ENCODE data around the gene DAP3.
"Not testable (repeated sequence)": the region's sequence is repeated elsewhere in the genome, so short reads cannot be mapped to it uniquely, and the experiment has no call there.

Gene DAP3

GRCh38 chr1:155759966-155760630 lies 71.2 kb downstream of the DAP3 start:
- TF ChIP-seq, protein P1, sequence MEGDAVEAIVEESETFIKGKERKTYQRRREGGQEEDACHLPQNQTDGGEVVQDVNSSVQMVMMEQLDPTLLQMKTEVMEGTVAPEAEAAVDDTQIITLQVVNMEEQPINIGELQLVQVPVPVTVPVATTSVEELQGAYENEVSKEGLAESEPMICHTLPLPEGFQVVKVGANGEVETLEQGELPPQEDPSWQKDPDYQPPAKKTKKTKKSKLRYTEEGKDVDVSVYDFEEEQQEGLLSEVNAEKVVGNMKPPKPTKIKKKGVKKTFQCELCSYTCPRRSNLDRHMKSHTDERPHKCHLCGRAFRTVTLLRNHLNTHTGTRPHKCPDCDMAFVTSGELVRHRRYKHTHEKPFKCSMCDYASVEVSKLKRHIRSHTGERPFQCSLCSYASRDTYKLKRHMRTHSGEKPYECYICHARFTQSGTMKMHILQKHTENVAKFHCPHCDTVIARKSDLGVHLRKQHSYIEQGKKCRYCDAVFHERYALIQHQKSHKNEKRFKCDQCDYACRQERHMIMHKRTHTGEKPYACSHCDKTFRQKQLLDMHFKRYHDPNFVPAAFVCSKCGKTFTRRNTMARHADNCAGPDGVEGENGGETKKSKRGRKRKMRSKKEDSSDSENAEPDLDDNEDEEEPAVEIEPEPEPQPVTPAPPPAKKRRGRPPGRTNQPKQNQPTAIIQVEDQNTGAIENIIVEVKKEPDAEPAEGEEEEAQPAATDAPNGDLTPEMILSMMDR (IDR thresholded peaks at IDR 0.05; ENCODE audit: low read depth, low read length) = no peak
- DNase-seq (ENCODE audit: extremely low read depth, low read depth) = no peak

GRCh38 chr1:155760751-155761475 lies 72.0 kb downstream of the DAP3 start:
- no peak for DNase-seq (ENCODE audit: extremely low read depth, low read depth)
- TF ChIP-seq, protein P1 (IDR thresholded peaks at IDR 0.05; ENCODE audit: low read depth, low read length) = no peak

GRCh38 chr1:155761736-155762405 lies 73.0 kb downstream of the DAP3 start:
- DNase-seq (ENCODE audit: extremely low read depth, low read depth) = no peak
- TF ChIP-seq, protein P1 (IDR thresholded peaks at IDR 0.05; ENCODE audit: low read depth, low read length) = no peak

DNA sequence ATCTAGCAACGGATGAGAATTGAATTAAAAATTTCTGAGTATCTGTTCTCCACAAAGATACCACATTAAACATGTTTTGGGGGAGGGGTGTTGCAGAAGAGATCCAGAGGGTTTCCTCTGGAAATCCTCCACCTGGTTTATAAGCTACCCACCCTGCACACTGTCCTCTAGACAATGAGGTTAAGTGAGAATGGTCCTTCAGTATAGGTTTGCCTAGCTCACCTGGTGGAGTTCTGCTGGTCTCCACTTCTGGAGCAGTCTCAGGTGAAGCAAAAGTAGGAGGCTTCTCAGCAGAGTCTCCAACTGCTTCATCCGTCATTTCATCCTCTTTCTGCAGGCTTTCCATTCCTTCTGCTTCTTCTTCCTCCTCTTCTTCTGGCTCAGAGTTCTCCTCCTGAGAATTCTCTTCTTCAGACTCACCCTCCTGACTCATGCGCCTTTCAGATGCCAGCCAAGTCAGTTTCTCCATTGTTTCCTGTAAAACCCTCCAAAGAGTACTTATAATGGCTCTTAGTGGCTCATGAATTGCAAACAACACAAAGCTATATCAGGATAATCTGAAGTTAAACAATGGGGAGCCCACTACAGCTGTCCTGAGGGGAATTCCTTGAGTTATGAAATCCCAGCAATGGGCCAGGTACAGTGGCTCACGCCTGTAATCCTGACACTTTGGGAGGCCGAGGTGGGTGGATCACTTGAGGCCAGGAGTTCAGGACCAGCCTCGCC lies 74.4 kb downstream of the DAP3 start:
- peak; percentile 61 for DNase-seq (ENCODE audit: extremely low read depth, low read depth)

- DNase-seq (ENCODE audit: extremely low read depth, low read depth) = not testable (repeated sequence)
These were observed 75.1 kb downstream of the DAP3 start for GRCh38 chr1:155763989-155764388.

DNA sequence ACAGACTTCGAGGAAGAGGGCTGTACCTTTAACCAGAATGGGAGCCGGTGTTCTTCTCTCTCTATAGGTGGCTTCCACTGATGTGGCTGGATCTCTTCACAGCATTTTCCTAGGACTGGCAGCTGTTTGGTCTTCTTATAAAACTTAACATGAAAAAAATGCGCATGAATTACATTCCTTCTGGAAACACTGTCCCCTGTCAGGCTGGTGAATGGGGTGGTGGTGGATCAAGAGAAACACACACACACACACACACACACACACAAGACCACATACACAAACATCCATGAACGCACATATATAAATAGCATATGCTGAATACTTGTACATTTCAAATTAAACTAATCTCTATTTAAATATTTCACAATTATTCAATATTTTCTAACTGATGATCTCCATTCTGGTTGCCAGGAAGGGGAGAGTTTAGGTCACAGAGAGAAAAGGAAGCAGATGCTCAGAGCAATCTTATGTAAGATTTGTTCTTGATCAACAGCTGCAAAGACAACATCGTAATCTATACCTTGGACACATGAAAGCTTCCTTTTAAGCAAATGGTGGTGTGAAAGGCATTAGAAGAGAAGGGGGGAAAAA lies 78.6 kb downstream of the DAP3 start:
- not testable (repeated sequence) for DNase-seq (ENCODE audit: extremely low read depth, low read depth)

DNA sequence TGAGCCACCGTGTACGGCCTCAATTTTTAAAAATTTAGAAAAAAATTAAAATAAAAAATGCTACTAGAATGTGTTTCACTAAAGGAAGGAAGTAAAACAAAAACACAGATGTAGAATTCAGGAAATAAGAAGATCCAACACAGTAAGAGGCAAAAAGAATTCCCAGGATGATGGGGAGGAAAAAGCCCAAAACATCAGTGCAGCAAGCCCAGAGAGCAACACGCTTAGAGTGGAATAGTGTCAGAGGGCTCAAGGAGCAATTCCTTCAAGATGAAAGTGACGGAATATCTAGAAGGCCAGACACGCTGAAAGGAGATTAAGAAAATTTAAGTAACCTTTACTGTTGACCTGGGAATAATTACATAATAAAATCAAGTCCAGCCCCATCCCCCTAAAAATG lies 80.4 kb downstream of the DAP3 start:
- TF ChIP-seq, protein P1 (IDR thresholded peaks at IDR 0.05; ENCODE audit: low read depth, low read length) = no peak
- DNase-seq (ENCODE audit: extremely low read depth, low read depth) = no peak

DNA sequence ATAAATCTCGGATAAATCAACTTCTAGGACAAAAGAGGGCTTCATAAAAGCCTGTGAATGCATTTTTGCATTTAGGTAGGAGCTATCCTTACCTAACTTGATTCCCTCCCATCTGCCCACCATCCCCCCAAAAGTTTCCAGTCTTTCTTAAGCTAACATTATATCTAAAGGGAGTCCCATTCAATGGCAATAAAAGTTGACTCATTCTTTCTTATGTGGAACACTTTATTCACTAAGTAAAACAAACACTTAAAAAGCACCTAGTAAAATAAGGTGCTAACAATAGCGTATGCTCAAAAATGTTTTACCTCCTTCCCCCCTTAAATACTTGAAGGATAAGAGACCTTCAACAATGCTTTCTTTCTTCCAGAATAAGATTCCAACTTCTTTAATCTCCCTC lies 84.3 kb downstream of the DAP3 start:
- TF ChIP-seq, protein P1 (IDR thresholded peaks at IDR 0.05; ENCODE audit: low read depth, low read length) = no peak
- no peak for DNase-seq (ENCODE audit: extremely low read depth, low read depth)
